Trophoblast cell (in vitro differentiated cells and primary cell): ENCODE results near the gene SREBF2.

Experiments
- DNase-seq, 2 donors: peaks; one replicate each; pipeline ENCODE4 v3.0.0-alpha.2; 2016
- H2AFZ ChIP-seq: 2 replicates; pipeline ENCODE4 v1.6.1; 2013; ENCODE audit warnings: low read length, moderate library complexity, mild to moderate bottlenecking; ENCODE audit not compliant: insufficient read depth, poor library complexity
- H2AK5ac ChIP-seq: 2 replicates; pipeline ENCODE4 v1.6.1; 2013; ENCODE audit warnings: mild to moderate bottlenecking, low read length
- H2BK120ac ChIP-seq: 2 replicates; pipeline ENCODE4 v1.6.1; 2013; ENCODE audit warnings: low read length, mild to moderate bottlenecking, moderate library complexity; ENCODE audit not compliant: insufficient read depth, poor library complexity
- H2BK12ac ChIP-seq: 2 replicates; pipeline ENCODE4 v1.6.1; 2013; ENCODE audit warnings: mild to moderate bottlenecking, low read length, moderate library complexity
- H2BK5ac ChIP-seq: 2 replicates; pipeline ENCODE4 v1.6.1; 2013; ENCODE audit warnings: low read length, low read depth, moderate library complexity, mild to moderate bottlenecking; ENCODE audit not compliant: poor library complexity
- H3K14ac ChIP-seq: 2 replicates; pipeline ENCODE4 v1.6.1; 2013; ENCODE audit warnings: mild to moderate bottlenecking, low read length
- H3K18ac ChIP-seq: 2 replicates; pipeline ENCODE4 v1.6.1; 2013; ENCODE audit warnings: mild to moderate bottlenecking, low read length
- H3K23ac ChIP-seq: 2 replicates; pipeline ENCODE4 v1.6.1; 2013; ENCODE audit warnings: low read length
- H3K27ac ChIP-seq: 2 replicates; pipeline ENCODE4 v1.5.1; 2013; ENCODE audit warnings: low read depth, mild to moderate bottlenecking, inconsistent platforms, low read length, moderate library complexity
- H3K27me3 ChIP-seq: 2 replicates; pipeline ENCODE4 v1.6.1; 2013; ENCODE audit warnings: inconsistent platforms, mild to moderate bottlenecking, low read length, moderate library complexity; ENCODE audit not compliant: insufficient read depth
- H3K36me3 ChIP-seq, 2 experiments: 1 replicate in 1 of 2; 2 replicates in 1 of 2; pipeline ENCODE4 v1.6.1; 2013; ENCODE audit warnings: low read length in 2 of 2, mild to moderate bottlenecking in 2 of 2, moderate library complexity in 1 of 2; ENCODE audit not compliant: insufficient read depth in 2 of 2, control insufficient read depth in 1 of 2
- H3K4ac ChIP-seq: 2 replicates; pipeline ENCODE4 v1.6.1; 2013; ENCODE audit warnings: low read depth, mild to moderate bottlenecking, low read length, moderate library complexity
- H3K4me1 ChIP-seq, 2 experiments: 1 replicate in 1 of 2; 2 replicates in 1 of 2; pipeline ENCODE4 v1.6.1; 2013; ENCODE audit warnings: low read length in 2 of 2, mild to moderate bottlenecking in 2 of 2, moderate library complexity in 1 of 2; ENCODE audit not compliant: insufficient read depth in 2 of 2, control insufficient read depth in 1 of 2
- H3K4me2 ChIP-seq: 2 replicates; pipeline ENCODE4 v1.6.1; 2013; ENCODE audit warnings: inconsistent platforms, mild to moderate bottlenecking, low read length, moderate library complexity
- H3K4me3 ChIP-seq: 2 replicates; pipeline ENCODE4 v1.5.1; 2013; ENCODE audit warnings: mild to moderate bottlenecking, low read depth, low read length, inconsistent platforms
- H3K79me1 ChIP-seq: one replicate; pipeline ENCODE4 v1.6.1; 2013; ENCODE audit warnings: low read length
- H3K79me2 ChIP-seq: 2 replicates; pipeline ENCODE4 v1.6.1; 2013; ENCODE audit warnings: low read length, mild to moderate bottlenecking; ENCODE audit not compliant: control insufficient read depth, insufficient read depth, poor library complexity
- H3K9ac ChIP-seq: 2 replicates; pipeline ENCODE4 v1.6.1; 2013; ENCODE audit warnings: mild to moderate bottlenecking, low read length
- H3K9me3 ChIP-seq: 2 replicates; pipeline ENCODE4 v1.6.1; 2013; ENCODE audit warnings: low read depth, mild to moderate bottlenecking, control low read depth, inconsistent platforms, low read length; ENCODE audit not compliant: insufficient read depth
- H4K12ac ChIP-seq: 2 replicates; pipeline ENCODE4 v1.6.1; 2013; ENCODE audit warnings: low read depth, mild to moderate bottlenecking, low read length, moderate library complexity
- H4K8ac ChIP-seq: 2 replicates; pipeline ENCODE4 v1.6.1; 2013; ENCODE audit warnings: low read depth, mild to moderate bottlenecking, low read length, moderate library complexity
- H4K91ac ChIP-seq: one replicate; pipeline ENCODE4 v1.6.1; 2013; ENCODE audit warnings: low read depth, mild to moderate bottlenecking, low read length, moderate library complexity
- WGBS: extraction: QIAGEN DNeasy Blood & Tissue Kit; methylation state at CpG from one replicate; pipeline ENCODE4 v1.1.7; 2013; ENCODE audit warnings: missing lambda C conversion rate; ENCODE audit not compliant: insufficient read length, insufficient coverage; ENCODE audit errors: extremely low coverage; 5-methylcytosine and 5-hydroxymethylcytosine counted together

SREBF2 gene

GRCh38 chr22:41821471-41822316 is 11.2 kb upstream of the SREBF2 start:
- Histone ChIP-seq H3K14ac (no peak overlapping the region), H3K23ac (no peak overlapping the region), H3K27ac (no peak overlapping the region), H4K8ac (no peak overlapping the region), H2BK12ac (no peak overlapping the region), H3K79me1 (peaks cover 3% of the 10 kb centered on the region), H2BK5ac (no peak overlapping the region), H2AFZ (no peak overlapping the region), H3K18ac (no peak overlapping the region), H3K36me3 (peaks cover 0 to 4% of the 10 kb centered on the region in 2 experiments), H3K79me2 (no peaks in the 10 kb centered on the region), H3K4ac (no peak overlapping the region), H3K4me2 (no peak overlapping the region), H3K4me1 (peaks cover 3 to 11% of the 10 kb centered on the region in 2 experiments), H2AK5ac (no peak overlapping the region), H3K9me3 (peaks cover 3% of the 10 kb centered on the region), H3K4me3 (no peak overlapping the region), H4K12ac (no peak overlapping the region), H3K9ac (no peak overlapping the region), H4K91ac (no peak overlapping the region), H2BK120ac (no peak overlapping the region), H3K27me3 (no peaks in the 10 kb centered on the region)
- DNase-seq, result no peak
- WGBS, result no CpG with 5 or more reads among the region's 12 CpGs

- Histone ChIP-seq H3K4me1 (peaks cover 3 to 11% of the 10 kb centered on the region in 2 experiments), H3K4ac (no peak overlapping the region), H4K91ac (no peak overlapping the region), H3K9me3 (peaks cover 3% of the 10 kb centered on the region), H4K8ac (no peak overlapping the region), H3K14ac (no peak overlapping the region), H3K23ac (no peak overlapping the region), H3K79me2 (no peaks in the 10 kb centered on the region), H2BK120ac (no peak overlapping the region), H3K9ac (no peak overlapping the region), H3K4me3 (no peak overlapping the region), H3K79me1 (peaks cover 5% of the 10 kb centered on the region), H3K27me3 (no peaks in the 10 kb centered on the region), H2AFZ (no peak overlapping the region), H3K36me3 (peaks cover 0 to 4% of the 10 kb centered on the region in 2 experiments), H2BK12ac (no peak overlapping the region), H2BK5ac (no peak overlapping the region), H2AK5ac (no peak overlapping the region), H4K12ac (no peak overlapping the region), H3K18ac (no peak overlapping the region), H3K27ac (no peak overlapping the region), H3K4me2 (no peak overlapping the region)
- DNase-seq, result peak in 1 of 2 donors; percentile 64
- no CpG with 5 or more reads among the region's 3 CpGs for WGBS
These were observed 10.4 kb upstream of the SREBF2 start for GRCh38 chr22:41822317-41823057.

- WGBS, result no CpG with 5 or more reads among the region's 6 CpGs
These were observed 9.1 kb upstream of the SREBF2 start for GRCh38 chr22:41823797-41824196.

GRCh38 chr22:41825376-41825775 is 7.5 kb upstream of the SREBF2 start:
- H4K91ac ChIP-seq, result peak overlapping the region; percentile 52
- no peak overlapping the region for H3K14ac ChIP-seq
- H3K36me3 ChIP-seq, result peaks cover 0 to 3% of the 10 kb centered on the region in 2 experiments
- no peak overlapping the region for H3K9ac ChIP-seq
- no peak overlapping the region for H2AFZ ChIP-seq
- no peak overlapping the region for H4K8ac ChIP-seq
- H3K27me3 ChIP-seq, result no peaks in the 10 kb centered on the region
- H3K4ac ChIP-seq, result no peak overlapping the region
- no peak for DNase-seq
- WGBS, result no CpG with 5 or more reads among the region's 7 CpGs
- no peaks in the 10 kb centered on the region for H3K79me2 ChIP-seq
- no peak overlapping the region for H3K4me3 ChIP-seq
- H3K4me1 ChIP-seq, result peaks cover 8 to 11% of the 10 kb centered on the region in 2 experiments
- peaks cover 5% of the 10 kb centered on the region for H3K79me1 ChIP-seq
- peaks cover 1% of the 10 kb centered on the region for H3K9me3 ChIP-seq
- no peak overlapping the region for H3K4me2 ChIP-seq
- H2AK5ac ChIP-seq, result no peak overlapping the region
- no peak overlapping the region for H3K27ac ChIP-seq
- H3K18ac ChIP-seq, result no peak overlapping the region
- no peak overlapping the region for H4K12ac ChIP-seq
- no peak overlapping the region for H3K23ac ChIP-seq
- H2BK120ac ChIP-seq, result no peak overlapping the region
- H2BK5ac ChIP-seq, result no peak overlapping the region
- no peak overlapping the region for H2BK12ac ChIP-seq

More at GRCh38 chr22:41823797-41824196, 9.1 kb upstream of the SREBF2 start:
- H3K4me2 ChIP-seq, result no peak overlapping the region
- no peak overlapping the region for H3K4me3 ChIP-seq
- H2BK5ac ChIP-seq, result no peak overlapping the region
- peaks cover 8 to 11% of the 10 kb centered on the region in 2 experiments for H3K4me1 ChIP-seq
- no peak overlapping the region for H2BK12ac ChIP-seq
- no peak overlapping the region for H3K4ac ChIP-seq
- H3K27me3 ChIP-seq, result no peaks in the 10 kb centered on the region
- H3K23ac ChIP-seq, result no peak overlapping the region
- H3K14ac ChIP-seq, result no peak overlapping the region
- no peak overlapping the region for H3K27ac ChIP-seq
- H4K91ac ChIP-seq, result no peak overlapping the region
- peaks cover 0 to 4% of the 10 kb centered on the region in 2 experiments for H3K36me3 ChIP-seq
- no peak overlapping the region for H2AFZ ChIP-seq
- H2BK120ac ChIP-seq, result no peak overlapping the region
- no peaks in the 10 kb centered on the region for H3K79me2 ChIP-seq
- H3K18ac ChIP-seq, result no peak overlapping the region
- H3K9me3 ChIP-seq, result peaks cover 1% of the 10 kb centered on the region
- H4K12ac ChIP-seq, result no peak overlapping the region
- no peak overlapping the region for H2AK5ac ChIP-seq
- H3K9ac ChIP-seq, result peak overlapping the region; percentile 24
- no peak for DNase-seq
- H3K79me1 ChIP-seq, result peaks cover 5% of the 10 kb centered on the region
- no peak overlapping the region for H4K8ac ChIP-seq
